NAMALWA (cell line): ENCODE results near the gene YDJC.
"Not testable (repeated sequence)": the region's sequence is repeated elsewhere in the genome, so short reads cannot be mapped to it uniquely, and the experiment has no call there.

Experiments used
- DNase-seq: peaks from one replicate; pipeline ENCODE4 v3.0.0-alpha.2; 2015; ENCODE audit warnings: low spot score

Gene YDJC

GRCh38 chr22:21651521-21652009 lies 21.7 kb upstream of the YDJC start:
- no peak for DNase-seq

- peak; percentile 52 for DNase-seq
Measured at GRCh38 chr22:21650823-21651520, 21.1 kb upstream of the YDJC start.

DNA sequence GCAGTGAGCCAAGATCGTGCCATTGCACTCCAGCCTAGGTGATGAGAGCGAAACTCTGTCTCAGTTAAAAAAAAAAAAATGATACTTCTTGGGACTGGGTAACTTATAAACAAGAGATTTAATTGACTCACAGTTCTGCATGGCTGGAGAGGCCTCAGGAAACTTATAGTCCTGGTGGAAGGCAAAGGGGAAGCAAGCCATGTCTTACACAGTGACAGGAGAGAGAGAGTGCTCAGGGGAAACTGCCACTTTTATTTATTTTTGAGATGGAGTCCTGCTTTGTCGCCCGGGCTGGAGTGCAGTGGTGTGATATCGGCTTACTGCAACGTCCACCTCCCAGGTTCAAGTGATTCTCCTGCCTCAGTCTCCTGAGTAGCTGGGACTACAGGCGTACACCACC lies 20.5 kb upstream of the YDJC start:
- no peak for DNase-seq

DNA sequence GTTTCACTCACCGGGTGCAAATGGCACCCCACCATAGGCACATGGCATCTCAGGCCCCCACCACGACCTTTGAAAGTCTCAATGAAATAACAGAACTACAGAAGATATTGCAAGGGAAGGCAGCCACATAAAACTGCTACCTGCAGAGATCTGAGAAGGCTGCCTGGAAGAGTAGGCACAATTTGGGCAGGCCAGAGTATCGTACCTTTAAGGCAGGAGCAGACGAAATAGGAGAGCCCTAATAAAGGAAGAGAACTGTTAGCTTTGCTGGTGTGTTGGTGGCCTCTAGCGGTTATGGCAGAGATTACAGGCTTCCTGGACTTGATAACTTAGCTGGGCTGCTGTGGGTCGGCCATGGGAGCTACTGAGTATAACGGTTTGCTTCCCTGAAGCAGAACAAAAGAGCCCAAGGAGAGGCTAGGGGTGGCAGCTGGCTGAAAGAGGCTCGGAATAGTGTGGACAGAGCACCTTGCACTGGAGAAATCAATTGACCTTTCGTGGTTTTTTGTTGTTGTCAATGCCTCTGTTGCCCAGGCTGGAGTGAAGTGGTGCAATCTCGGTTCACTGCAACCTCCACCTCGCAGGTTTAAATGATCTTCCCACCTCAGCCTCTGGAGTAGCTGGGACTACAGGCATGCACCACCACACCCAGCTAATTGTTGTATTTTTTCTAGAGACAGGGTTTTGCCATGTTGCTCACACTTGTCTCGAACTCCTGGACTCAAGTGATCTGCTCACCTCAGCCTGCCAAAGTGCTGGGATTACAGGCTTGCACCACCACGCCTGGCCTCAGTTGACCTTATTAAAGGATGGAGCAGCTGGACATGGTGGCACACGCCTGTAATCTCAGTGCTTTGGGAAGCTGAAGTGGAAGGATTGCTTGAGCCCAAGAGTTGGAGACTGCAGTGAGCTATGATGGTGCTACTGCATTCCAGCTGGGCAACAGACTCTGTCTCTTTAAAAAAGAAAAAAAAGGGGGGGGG lies 17.1 kb upstream of the YDJC start:
- DNase-seq: peak; percentile 90

GRCh38 chr22:21645513-21645912 lies 15.7 kb upstream of the YDJC start:
- DNase-seq: not testable (repeated sequence)

- DNase-seq: peak; percentile 47
Measured at GRCh38 chr22:21643533-21644357, 13.9 kb upstream of the YDJC start.

DNA sequence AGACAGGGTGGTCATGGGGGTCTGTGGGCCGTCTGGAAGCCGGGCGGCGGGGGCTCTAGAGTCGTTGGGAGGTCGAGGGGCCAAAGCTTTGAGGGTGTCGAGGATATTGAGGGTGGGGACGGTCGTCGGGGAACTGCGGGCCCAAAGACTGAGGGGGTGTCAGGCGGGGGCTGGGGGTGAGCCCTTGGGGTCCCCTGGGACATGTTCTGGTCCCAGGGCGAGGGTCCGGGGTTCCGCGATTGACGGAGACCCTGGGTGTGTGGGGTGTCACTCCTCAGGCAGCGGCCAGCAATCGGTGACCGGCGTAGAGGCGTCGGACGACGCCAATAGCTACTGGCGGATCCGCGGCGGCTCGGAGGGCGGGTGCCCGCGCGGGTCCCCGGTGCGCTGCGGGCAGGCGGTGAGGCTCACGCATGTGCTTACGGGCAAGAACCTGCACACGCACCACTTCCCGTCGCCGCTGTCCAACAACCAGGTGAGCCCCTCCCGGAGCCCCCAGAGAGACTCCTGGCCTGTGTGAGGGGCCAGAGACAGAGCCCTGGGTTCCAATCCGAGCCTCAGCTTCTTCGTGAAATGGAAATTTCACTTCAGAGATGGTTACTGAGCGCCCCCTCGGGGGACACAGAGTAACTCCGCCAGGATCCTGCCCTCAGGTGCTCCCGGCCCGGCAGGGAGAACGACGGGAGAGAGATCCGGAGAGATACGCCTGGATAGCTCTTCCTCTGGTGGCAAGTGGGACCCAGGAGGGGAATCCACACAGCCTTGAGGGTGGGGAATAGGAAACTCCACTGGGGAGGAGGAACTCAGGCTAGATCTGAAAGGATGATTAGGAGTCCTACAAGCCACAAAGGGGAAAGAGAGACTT lies 13.0 kb upstream of the YDJC start:
- peak; percentile 81 for DNase-seq

- DNase-seq: peak; percentile 98
Measured at GRCh38 chr22:21641789-21642583, 12.2 kb upstream of the YDJC start, which contains the start of gene SDF2L1. SDF2L1 (plus strand) TSS chr22:21642302; CDS start chr22:21642337, 35 bp downstream.

DNA sequence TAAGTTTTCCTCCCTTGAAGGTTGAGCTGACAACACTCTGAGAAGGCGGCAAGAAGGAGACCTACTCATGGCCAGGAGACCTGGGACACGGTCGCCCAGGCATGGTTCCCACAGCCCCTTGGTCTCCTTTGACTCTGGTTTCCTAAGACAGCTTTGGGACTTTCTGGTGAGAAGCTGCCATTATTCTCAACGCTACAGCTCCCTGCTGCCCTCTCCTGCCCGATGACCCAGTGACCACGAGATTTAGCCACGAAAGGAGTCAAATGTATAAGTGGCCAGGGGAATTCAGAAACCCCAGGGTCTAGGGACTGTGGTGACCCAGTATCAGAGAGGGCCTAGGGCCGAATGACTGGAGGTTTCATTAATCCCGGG lies 11.6 kb upstream of the YDJC start:
- peak; percentile 36 for DNase-seq

GRCh38 chr22:21640810-21641209 lies 11.0 kb upstream of the YDJC start:
- DNase-seq: no peak

GRCh38 chr22:21639359-21639758 lies 9.5 kb upstream of the YDJC start:
- no peak for DNase-seq

DNA sequence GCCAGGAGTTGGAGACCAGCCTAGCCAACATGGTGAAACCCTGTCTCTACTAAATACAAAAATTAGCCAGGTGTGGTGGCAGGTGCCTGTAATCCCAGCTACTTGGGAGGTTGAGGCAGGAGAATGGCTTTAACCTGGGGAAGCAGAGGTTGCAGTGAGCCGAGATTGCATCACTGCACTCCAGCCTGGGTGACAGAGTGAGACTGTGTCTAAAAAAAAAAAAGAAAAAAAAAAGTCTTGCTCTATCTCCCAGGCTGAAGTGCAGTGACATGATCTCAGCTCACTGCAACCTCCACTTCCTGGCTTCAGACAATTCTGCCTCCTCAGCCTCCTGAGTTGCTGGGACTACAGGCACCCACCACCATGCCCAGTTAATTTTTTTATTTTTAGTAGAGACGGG lies 7.6 kb upstream of the YDJC start:
- not testable (repeated sequence) for DNase-seq

GRCh38 chr22:21636629-21637218 lies 6.9 kb upstream of the YDJC start:
- no peak for DNase-seq

- DNase-seq: no peak
Measured at GRCh38 chr22:21635771-21636510, 6.1 kb upstream of the YDJC start.

- DNase-seq: no peak
Measured at GRCh38 chr22:21634844-21635243, 5.0 kb upstream of the YDJC start.

DNA sequence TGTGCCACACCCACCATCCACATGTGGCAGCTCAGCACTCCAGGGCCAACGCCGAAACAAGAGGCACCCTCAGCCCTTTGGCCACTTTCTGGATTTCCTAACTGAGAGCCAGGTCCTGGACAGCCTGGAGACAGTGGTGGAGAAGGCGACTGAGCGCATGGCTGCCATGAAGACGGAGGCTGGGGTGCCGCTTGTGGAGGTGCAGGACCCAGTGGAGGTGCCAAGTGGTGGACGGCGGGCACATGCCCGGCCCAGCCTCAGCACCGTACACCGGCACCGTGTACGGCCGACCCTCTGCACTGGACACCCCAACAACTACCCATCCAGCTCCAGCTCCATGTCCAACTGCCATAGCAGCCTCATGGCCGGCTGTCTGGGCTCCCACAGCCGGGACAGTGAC lies 4.3 kb upstream of the YDJC start:
- DNase-seq: no peak

DNA sequence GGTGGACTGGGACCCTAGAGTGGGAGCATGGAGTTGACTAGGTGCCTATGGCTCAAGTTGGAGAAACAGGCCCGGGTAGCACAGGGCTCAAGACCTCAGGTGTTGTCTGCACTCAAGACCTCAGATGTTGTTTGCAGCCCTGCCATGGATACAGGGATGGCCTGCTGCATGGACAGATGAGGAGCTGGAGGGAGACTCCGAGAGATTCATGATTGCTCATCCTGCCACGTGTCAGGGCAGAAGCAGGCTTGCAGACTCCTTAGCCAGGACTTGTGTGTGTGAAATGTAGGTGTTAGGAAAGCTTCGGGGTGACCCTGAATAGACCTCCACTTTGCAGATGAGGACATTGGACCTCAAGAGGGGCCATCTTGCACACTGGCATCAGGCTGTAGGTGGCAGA lies 3.7 kb upstream of the YDJC start:
- DNase-seq: no peak

GRCh38 chr22:21632931-21633330 lies 3.1 kb upstream of the YDJC start:
- DNase-seq: no peak

DNA sequence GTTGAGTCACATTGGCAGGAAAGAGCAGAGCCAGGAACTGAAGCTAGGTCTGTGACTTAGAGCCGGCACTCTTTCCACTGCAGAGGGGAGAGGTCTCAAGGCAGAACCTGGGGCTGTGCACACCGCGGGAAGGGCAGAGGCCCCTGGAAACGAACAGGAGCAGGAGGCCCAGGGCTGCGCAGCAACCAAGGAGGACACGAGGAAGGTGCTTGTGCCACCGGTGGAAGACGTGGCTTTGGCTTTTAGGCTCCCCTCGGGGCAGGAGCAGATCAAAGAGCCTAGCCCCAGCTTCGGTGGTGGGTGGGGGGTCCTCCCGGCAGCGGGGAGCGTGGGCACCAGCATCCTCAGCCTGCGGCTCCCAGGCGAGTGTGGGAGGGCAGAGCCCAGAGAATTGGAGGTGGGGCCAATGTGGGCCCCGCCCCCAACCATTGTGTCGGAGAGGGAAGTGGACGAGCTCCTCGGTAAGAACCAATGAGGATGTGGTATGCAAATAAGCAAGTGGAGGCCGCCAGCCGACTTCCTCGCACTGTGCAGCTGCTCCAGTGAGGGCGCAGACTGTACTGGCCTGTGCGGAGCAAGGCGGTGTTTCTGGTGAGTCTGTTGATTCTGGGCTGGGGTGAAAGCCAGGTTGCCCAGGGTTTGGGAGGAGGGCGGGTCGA lies 2.5 kb upstream of the YDJC start, which contains the start of gene CCDC116:
CCDC116 (plus strand) TSS at position 524 of the 659 bp plus-strand sequence. CDS start 422 bp downstream, outside the sequence.
- peak; percentile 92 for DNase-seq
